Esophagus muscularis mucosa (tissue), 4 donors: ENCODE data around the gene CSMD2.

Experiments
- EP300 ChIP-seq: sonication (generic); formaldehyde crosslinking; IDR thresholded peaks from one replicate; pipeline ENCODE4 v1.6.1; 2017; ENCODE audit warnings: antibody characterized with exemption
- POLR2A ChIP-seq: fragments of 450-650 bp; IDR thresholded peaks from one replicate; pipeline ENCODE4 v1.6.1; 2017; ENCODE audit warnings: antibody characterized with exemption, moderate library complexity, mild to moderate bottlenecking, low read depth
- POLR2AphosphoS5 ChIP-seq, 2 donors: sonication (generic); formaldehyde crosslinking; IDR thresholded peaks; one replicate each; pipeline ENCODE4 v1.6.1; 2017; ENCODE audit warnings: antibody characterized with exemption in 2 of 2
- TF ChIP-seq, protein P1 (sequence below), 3 experiments: fragments of 200-600 bp in 2 of 3; fragments of 450-650 bp in 1 of 3; sonication (generic) in 2 of 3; IDR thresholded peaks; one replicate each; pipeline ENCODE4 v1.5.1; 2017 to 2019; ENCODE audit warnings: antibody characterized with exemption in 3 of 3, mild to moderate bottlenecking in 2 of 3, moderate library complexity in 1 of 3

DNA sequence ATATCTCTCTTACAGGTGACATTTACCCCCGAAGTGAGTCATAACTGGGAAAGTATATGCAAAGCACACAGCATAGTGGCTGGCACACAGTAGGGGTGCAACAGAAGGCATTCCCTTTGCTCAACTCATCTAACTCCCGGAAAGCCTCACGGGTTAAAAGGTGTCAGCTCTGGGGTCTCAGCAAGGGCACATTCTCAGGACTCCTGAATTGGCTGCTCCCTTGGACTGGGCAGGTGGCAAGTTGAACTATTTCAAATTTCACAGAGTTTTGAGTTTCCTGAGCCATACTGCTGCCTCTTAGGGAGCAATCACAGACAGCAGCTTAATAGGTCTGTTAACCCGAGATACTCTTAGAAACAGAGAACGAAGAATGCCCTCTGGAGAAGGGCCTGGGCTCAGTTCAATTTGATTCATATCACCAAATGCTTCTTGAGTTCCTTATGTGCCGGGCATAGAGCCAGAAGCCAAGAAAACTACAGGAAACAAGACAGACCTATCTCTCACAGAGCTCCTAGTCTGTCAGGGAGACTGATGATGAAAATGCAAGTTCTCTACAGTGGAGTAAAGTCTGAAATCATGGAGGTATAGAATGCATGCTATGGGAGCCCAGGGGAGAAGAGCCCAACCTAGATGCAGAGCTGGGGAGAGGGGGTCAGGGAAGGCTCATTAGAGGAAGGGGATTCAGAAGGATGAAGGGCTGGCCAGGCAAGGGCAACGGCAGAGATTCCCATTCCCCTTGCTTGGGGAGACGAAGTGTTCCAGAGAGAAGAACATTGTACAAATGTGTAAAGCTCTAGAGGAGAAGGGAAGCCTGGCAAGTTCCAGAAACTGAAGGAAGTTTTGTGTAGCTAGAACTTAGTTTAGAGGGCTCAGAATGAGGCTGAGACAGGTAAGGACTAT is 445.0 kb downstream of the CSMD2 start:
- TF ChIP-seq, protein P1, sequence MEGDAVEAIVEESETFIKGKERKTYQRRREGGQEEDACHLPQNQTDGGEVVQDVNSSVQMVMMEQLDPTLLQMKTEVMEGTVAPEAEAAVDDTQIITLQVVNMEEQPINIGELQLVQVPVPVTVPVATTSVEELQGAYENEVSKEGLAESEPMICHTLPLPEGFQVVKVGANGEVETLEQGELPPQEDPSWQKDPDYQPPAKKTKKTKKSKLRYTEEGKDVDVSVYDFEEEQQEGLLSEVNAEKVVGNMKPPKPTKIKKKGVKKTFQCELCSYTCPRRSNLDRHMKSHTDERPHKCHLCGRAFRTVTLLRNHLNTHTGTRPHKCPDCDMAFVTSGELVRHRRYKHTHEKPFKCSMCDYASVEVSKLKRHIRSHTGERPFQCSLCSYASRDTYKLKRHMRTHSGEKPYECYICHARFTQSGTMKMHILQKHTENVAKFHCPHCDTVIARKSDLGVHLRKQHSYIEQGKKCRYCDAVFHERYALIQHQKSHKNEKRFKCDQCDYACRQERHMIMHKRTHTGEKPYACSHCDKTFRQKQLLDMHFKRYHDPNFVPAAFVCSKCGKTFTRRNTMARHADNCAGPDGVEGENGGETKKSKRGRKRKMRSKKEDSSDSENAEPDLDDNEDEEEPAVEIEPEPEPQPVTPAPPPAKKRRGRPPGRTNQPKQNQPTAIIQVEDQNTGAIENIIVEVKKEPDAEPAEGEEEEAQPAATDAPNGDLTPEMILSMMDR (IDR thresholded peaks at IDR 0.05) = no peak
- no peak for TF ChIP-seq POLR2AphosphoS5 (IDR thresholded peaks at IDR 0.05)
- TF ChIP-seq EP300 = no peak
- no peak for TF ChIP-seq POLR2A
